ENCODE data around the gene SYT7.

- no peak for TF ChIP-seq POLR2AphosphoS5 (IDR thresholded peaks at IDR 0.05; ENCODE audit: borderline replicate concordance, low read depth, low read length)
- no peak for TF ChIP-seq EZH2 (IDR thresholded peaks at IDR 0.05)
- no peak for TF ChIP-seq FOXP2 (optimal IDR thresholded peaks at IDR 0.05; ENCODE audit: control extremely low read depth, extremely low read length, insufficient read depth)
Measured at GRCh38 chr11:61496602-61497400, 84.1 kb downstream of the SYT7 start.
